OCI-LY7 (cell line): ENCODE data around the gene ACOXL.

Experiments used
- CTCF ChIP-seq: fragments of 200-600 bp; sonication (generic); conservative IDR thresholded peaks from 2 replicates; pipeline ENCODE4 v1.5.1; 2014; ENCODE audit warnings: mild to moderate bottlenecking, antibody characterized with exemption, low read length, moderate library complexity, mixed read lengths
- EZH2phosphoT487 ChIP-seq: fragments of 200-600 bp; sonication (generic); IDR thresholded peaks from 2 replicates; pipeline ENCODE4 v1.6.1; 2018; ENCODE audit warnings: low read depth, borderline replicate concordance, mild to moderate bottlenecking, mixed run types, antibody characterized with exemption, low read length, moderate library complexity, mixed read lengths

GRCh38 chr2:110768591-110768990, 36.2 kb downstream of the ACOXL start:
- TF ChIP-seq CTCF (no peak), EZH2phosphoT487 (no peak)
